GM21717 (cell line): ENCODE data around the gene BEND6.
"Not testable (repeated sequence)": the region's sequence is repeated elsewhere in the genome, so short reads cannot be mapped to it uniquely, and the experiment has no call there.

Experiments
- ATAC-seq: cut with Tn5 transposase; IDR thresholded peaks from one replicate; pipeline ENCODE4 v1.9.1; 2021; ENCODE audit warnings: mild to moderate bottlenecking, moderate library complexity; ENCODE audit not compliant: unreplicated experiment

The BEND6 gene

DNA sequence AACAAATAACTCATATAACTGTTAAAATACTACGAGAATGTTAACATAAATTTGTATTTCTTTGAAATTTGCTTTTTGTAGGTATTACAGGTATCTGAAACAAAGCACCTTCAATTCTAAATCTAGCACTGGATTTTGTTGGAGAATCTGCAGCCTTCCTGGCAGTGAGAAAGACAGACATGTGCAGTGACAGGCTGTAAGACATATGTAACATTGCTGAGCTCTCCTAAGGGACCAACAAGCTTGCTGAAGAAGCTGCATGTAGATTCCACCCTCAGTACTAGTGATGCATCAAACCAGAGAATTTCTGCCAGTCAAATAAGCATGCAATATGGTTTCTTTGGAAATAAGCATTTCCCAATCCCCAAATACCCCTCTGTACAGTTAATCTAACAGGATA lies 71.1 kb downstream of the BEND6 start:
- no peak for ATAC-seq

DNA sequence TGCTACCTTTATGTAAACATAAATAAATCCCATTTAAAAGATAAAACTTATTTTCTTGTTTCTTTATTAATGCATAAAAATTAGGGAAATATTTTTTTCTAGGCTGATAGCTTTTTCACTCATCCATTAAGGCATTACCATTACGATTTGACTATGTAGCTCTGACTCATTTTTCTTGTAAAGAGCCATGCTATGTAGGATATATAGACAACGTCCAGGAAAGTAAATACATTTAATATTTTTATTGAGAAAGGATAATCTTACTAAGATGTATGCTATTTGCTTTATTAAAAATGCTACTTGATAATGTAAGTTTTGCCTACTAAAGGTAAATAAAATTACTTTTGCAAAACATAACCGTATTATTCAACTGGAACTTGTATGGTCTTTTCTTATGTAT lies 72.4 kb downstream of the BEND6 start:
- no peak for ATAC-seq

DNA sequence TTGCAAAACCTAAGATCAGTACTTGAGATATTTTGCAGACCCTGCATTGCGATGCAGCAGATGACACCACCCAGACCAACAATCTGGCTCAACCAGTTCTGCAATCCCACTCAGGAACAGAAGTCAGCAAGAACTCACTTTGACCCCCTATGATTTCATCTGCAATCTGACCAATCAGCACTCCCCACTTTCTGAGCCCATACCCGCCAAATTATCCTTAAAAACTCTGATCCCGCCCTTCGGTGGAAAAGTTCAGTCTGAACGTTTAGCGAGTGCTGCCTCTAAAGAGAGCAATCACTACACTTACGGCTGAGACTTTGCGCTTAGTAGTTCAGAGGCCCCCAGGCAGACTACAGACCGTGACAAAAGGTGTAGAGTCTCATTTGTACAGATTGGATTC lies 74.3 kb downstream of the BEND6 start:
- no peak for ATAC-seq

DNA sequence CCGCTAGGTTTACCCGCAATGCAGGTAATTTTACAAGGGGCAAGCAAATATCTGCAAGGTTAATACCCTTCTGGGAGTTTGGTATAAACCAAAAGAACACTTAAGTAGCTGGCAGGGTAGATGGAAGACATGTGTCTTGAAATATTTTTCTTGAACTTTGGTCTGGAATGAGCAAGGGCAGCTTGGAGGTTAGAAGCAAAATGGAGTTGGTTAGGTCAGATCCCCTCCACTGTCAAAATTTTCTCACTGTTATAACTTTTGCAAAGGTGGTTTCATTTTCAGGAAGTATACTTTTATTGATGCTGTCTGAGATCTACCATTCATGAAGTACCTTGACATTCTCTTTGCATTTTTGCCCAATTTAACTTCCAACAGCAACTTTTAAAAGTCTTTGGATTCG lies 78.3 kb downstream of the BEND6 start:
- no peak for ATAC-seq

DNA sequence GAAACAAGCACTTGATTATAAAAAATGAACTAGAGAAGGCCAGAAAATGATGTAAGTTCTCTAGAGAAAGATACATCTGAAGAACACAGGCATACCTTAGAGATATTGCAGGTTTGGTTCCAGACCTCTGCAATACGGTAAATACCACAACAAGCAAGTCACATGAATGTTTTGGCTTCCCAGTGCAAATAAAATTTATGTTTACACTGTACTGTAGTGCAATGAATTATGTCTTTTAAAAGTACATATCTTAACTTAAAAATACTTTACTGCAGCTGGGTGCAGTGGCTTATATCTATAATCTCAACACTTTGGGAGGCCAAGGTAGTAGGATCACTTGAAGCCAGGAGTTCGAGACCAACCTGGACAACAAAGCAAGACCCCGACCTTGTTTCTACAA lies 80.6 kb downstream of the BEND6 start:
- no peak for ATAC-seq

DNA sequence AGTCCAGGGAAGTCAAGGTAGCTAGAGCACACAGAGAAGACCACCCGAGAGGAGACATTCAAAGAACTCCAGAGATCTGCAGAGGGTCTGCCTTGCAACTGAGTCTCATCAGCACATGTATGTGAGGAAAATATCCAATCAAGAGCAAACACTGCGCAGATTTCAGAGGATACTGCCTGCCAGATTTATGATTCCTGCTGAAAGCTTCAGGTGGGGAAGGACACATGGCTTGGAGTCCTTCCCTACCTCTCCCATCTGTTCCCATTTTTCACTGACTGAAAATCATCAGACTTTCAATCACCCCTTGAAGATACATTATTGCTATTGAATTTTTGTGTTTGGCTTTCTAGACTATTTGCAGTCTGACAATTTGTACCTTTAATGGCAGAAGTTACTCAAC lies 84.0 kb downstream of the BEND6 start:
- no peak for ATAC-seq

DNA sequence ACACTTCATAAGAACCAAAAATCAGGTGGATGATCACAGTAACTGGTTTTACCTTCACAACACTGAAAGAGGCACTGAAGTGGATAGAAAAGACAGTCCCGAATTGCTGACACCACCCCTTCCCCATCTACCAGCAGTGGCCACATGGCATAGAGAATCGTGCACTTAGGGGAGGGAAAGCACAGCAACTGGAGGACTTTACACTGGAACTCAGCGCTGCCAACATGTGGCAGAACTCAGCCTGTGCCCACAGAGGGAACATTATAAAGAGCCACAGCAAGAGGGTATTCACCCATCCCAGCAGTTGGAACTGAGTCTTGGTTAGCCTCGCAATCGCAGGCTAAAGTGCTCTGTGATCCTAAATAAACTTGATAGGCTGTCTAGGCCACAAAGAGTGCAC lies 85.1 kb downstream of the BEND6 start:
- ATAC-seq = no peak

DNA sequence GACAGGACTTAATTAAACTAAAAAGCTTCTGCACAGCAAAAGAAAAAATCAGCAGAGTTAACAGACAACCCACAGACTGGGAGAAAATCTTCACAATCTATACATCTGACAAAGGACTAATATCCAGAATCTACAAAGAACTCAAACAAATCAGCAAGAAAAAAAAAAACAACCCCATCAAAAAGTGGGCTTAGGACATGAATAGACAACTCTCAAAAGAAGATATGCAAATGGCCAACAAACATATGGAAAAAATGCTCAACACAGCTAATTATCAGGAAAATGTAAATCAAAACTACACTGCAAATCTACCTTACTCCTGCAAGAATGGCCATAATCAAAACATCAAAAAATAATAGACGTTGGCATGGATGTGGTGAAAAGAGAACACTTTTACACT lies 89.2 kb downstream of the BEND6 start:
- not testable (repeated sequence) for ATAC-seq

DNA sequence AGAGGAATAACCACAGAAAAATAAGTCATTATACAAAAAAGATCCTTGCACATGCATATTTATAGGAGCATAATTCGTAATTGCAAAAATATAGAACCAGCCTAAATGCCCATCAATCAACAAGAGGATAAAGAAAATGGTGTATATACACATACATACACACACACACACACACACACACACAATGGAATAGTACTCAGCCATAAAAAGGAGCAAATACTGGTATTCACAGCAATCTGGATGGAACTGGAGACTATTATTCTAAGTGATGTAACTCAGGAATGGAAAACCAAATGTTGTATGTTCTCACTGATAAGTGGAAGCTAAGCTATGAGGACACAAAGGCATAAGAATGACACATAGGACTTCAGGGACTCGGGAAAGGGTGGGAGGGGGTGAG lies 89.7 kb downstream of the BEND6 start:
- no peak for ATAC-seq

DNA sequence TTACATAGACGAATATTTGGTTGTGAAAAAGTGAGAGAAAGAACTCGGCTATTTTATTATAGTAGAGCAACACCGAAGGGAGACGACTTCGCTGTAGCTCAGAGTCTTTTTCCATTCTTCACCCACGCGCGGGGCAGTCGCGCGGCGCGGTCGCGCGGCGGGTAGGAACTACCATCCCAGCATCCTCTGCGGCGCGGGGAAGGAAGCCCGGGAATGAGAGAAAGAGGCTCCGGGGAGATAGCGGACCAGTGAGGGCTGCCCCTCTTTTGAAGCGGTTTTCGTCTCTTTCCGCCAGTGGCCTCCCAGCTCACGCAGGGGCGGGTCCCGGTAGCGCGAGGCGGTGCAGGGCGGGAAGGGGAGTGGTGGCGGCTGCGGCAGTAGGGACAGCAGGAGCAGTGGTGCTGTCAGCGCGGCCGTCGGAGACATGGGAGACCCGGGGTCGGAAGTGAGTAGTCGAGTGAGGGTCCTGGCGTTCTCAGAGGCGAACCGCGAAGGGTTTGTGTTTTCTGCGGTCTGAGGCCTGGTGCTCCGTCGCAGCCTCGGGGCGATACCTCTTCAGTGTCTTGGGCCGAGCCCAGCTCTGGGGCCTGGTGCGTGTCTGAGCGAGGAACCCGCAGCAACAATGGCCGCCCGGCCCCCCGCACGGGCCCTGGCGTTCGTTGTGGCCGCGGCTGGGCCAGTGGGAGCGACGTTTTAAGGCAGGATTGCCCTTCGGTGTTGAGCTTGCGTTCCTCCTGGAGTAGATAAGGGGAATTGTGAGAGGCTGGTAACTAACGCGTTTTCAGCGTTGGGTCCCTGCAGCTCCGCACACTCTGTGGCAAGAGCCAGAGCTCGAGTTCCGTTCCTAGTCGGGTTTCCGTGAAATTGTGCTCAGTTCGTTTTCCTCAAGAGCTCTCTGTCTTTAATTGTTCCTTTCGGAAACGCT lies 91.7 kb downstream of the BEND6 start, which contains the start of gene KIAA1586:
TSS of gene KIAA1586 (plus strand) at position 362 of the 925 bp plus-strand sequence. CDS start at position 425, 63 bp downstream.
- ATAC-seq = peak; percentile 96

DNA sequence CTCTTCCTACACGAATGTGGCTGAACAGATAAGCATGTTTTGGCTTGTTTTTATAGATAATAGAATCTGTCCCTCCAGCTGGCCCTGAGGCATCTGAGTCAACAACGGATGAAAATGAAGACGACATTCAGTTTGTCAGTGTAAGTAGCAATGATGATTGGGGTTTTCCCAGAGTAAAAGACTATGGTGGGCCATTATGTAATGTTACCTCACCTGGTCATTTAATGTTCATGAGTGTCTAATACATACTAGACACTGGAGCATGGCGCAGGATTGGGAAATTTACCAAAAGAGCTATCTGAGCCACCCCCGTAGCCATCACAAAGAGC lies 92.3 kb downstream of the BEND6 start:
- ATAC-seq = peak; percentile 22

DNA sequence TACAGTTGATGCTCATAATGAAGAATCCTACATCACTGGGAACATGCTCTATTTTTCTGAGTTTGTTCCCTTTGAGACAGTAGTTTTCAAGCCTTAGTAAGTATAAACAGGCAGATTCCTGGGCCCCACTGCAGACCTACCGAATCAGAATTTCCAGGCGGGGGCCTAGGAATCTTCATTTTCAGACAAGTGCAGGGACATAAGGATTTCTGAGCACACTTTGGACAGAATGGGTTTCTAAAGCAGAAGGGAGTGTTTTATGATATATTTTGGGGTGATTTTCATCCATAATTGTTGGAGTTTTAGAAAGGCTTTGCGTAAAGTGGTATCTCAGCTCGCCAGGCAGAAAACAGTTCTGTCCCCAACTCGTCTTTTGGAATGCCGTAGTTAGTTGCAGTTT lies 93.0 kb downstream of the BEND6 start:
- ATAC-seq = not testable (repeated sequence)

DNA sequence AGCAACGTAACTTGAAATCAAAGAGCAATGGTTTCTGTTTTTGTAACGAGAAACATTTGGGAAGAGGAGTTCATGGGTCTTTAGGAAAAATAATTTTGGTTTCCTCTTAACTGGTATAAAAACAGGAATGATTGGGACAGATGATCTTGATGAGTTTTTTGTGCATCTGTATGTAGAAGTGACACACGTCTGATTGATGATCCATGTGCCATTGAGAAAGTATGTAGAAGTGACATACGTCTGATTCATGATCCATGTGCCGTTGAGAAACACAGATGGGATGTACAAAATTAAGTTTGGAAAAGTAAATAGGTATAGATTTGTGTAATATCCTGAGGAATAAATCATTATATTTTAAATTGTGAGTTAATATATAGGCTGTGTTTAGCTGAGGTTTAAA lies 93.7 kb downstream of the BEND6 start:
- ATAC-seq = no peak

DNA sequence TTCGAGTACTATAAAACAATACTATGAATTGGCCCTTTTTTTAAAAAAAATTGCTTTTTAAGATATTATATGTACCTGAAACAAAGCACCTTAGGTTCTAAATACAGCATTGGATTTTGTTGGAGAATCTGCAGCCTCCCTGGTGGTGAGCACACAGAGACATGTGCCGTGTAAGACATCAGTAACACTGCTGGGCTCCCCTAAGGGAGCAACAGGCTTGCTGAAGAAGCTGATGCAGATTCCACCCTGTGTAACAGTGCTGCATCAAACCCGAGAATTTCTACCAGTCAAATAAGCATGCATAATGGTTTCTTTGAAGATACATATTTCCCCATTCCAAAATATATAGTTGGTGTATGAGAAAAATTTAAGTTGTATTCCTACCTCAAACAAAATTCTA lies 108.9 kb downstream of the BEND6 start:
- ATAC-seq = no peak

DNA sequence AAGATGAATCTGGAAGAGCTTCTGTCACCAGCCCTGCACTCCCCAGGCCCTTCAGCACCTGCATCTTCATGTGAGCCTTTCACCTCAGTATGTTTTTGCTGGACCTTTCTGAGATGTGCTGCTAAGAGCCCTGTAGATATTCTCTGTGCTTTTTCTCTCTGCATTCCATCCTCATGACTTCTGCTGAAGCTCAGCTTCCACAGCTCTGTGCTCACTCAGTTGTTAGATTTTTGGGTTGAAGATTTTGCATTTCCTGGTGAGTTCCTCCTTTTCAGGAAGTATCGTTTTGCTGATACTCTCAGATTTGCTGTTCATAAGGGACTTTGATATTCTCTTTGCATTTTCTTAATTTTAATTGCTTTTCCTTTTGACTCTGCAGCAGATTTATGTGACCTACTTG lies 109.9 kb downstream of the BEND6 start:
- ATAC-seq = no peak

DNA sequence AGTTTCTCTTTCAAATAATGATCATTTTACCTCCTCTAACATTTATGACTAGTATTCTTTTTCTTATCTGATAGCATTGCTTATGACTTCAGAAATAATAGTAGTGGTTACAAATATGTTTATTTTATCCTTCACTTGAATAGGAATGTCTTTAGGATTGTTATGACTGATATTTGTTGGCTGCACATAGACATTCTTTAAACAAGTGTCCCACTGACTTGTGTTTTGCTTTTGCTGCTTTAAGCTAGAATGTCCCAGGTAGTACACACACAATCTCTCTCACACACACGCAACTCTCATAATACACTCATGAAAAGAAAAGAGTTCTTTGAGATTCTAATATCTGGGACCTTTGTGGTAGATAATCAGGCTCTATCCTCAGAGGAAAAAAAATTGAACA lies 113.2 kb downstream of the BEND6 start:
- ATAC-seq = no peak

DNA sequence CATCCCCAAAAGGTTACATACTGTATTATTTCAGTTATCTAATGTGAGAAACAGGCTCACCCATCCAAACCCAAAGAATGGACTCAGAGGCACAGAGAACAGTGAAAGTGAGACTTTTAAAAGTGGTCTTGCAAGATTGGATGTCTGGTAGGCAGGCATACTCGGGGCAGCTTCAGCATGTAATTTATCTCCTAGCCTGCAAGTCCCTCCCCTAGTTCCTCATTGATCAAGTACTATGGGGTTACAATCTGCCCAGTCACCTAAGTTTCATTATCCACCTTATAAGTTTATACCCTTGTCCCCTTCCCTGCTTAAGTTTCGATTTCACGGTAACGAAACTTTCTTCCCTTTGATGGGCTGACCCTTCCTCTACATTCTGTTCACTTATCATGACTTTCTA lies 114.3 kb downstream of the BEND6 start:
- ATAC-seq = no peak

DNA sequence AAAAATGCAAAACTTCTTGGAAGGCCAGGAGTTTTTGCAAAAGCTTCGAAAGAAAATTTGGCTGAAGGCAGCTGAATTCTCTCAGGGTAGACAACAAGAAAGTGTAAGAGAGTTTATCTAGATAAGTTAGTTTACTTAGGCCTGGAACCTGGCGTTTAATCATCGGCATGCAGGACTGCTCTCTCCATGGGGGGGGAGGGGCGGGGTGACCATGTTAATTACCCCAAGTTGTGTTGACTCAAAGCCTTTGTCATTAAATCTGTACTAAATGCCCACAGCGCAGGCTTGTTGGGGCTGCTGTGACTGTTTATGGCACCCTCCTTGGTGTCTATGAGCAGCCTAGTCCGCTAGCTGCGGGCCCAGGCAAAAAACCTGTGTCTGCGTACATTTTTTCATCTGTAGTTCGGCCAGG lies 115.0 kb downstream of the BEND6 start:
- no peak for ATAC-seq

DNA sequence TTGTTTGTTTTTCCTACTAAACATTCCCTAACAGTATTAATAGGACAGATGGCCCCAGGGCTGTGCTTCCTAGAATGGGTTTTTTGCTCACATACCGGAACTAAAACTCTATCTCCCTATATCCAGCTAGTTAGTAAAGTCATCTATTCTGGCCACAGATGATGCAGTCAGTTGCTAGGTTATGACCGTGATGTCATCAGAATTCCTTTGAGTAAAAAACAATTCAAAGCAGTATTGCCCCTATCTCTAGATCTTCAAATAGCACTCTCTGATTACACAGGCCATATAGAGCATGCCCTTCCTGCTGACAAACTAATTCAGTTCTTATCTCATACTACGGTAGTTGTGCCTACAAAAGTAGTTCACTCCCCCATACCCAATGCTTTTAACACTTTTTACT lies 117.2 kb downstream of the BEND6 start:
- ATAC-seq = no peak

DNA sequence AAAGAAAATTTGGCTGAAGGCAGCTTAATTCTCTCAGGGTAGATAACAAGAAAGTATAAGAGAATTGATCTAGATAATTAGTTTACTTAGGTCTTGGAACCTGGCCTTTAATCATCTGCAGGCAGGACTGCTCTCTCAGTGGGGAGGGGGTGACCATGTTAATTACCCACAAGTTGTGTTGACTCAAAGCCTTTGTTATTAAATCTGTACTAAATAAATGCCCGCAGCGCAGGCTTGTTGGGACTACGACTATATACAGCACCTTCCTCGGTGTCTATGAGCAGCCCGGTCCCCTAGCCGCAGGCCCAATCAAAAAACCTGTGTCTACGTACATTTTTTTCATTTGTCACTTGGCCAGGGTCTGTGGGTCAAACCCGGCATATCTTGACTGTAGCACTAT lies 119.5 kb downstream of the BEND6 start:
- no peak for ATAC-seq

DNA sequence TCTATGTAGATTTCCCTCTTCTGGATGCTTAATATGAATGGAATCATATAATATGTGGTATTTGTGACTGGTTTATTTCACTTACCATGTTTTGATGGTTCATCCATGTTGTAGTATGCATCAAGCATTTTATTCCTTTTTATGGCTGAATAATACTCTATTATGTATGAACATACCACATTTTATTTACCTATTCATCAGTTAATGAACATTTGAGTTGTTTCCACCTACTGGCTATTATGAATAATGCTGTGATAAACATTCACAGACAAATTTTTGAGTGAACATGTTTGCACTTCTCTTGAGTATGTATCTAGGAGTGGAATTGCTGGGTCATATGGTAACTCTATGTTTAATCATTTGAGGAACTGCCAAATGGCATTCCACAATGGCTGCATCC lies 120.2 kb downstream of the BEND6 start:
- ATAC-seq = no peak
